Activated CD8-positive, alpha-beta memory T cell treated with anti-CD3 and anti-CD28 coated beads for 36 hours (primary cell): ENCODE data around the gene RPS14. TPM values are rescaled to one million over a fixed set of nuclear protein-coding genes. Genes with fewer than 3 reads are reported as not detected.

ENCODE experiments used
- CTCF ChIA-PET: fragments of 350-600 bp; sonication (Branson Sonifier 250); formaldehyde crosslinking; loops from one replicate; lab custom pipeline; 2021; ENCODE audit warnings: antibody characterized with exemption; lab: Charles Lee
- POLR2A ChIA-PET: fragments of 350-600 bp; sonication (Branson Sonifier 250); formaldehyde crosslinking; loops from one replicate; lab custom pipeline; 2021; ENCODE audit warnings: antibody characterized with exemption; lab: Charles Lee
- total RNA-seq, 2 experiments: library from RNA; stranded (reverse); gene quantifications; one replicate each; pipeline ENCODE4 v1.2.3, GENCODE V29; 2021

RPS14 gene
- total RNA-seq, 2 experiments from 2014 or later, result 2,762 to 2,830 TPM

DNA sequence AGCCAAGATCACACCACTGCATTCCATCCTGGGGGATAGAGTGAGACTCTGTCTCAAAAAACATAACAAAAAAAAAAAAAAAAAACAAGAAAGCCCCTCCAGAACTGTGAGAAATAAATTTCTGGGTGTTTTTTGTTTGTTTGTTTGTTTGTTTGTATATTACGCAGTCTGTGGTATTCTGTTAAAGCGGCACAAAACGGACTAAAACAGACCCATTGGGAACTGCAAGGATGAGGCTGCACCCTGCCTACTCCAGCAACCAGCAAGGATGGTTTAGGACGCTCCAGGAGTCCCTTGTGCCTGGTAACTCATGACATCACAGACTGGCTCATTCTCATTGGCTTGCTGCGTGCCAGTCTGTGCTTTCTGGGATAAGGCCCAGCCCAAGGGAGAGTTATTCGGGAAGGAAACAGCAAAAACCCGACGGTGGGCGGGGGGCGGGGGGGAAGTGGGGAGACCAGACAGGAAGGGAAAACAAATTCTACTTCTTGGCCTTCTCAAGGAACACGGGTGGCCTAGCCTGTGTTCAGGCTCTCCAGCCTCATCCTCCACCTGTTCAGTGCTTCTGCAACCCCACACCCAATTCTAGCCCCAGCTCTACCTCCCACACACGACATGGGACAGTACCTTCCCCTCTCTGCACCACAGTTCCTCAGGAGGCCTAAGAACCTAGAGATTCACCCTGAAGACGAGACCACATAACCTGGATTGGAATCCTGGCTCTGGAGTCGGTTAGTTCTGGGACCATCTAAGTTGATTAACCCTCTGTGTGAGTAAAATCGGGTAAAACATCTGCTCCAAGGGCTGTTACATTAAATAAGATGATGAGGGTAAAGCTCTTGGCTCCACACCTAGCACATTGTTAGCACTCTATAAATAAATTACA lies 39.7 kb downstream of the RPS14 start:
- CTCF ChIA-PET, result interaction anchor here (0.7 to 5.1 kb wide), 2 partner anchors 25 to 59 kb away, joined by 3 to 29 read pairs; no protein-coding TSS in a partner anchor

DNA sequence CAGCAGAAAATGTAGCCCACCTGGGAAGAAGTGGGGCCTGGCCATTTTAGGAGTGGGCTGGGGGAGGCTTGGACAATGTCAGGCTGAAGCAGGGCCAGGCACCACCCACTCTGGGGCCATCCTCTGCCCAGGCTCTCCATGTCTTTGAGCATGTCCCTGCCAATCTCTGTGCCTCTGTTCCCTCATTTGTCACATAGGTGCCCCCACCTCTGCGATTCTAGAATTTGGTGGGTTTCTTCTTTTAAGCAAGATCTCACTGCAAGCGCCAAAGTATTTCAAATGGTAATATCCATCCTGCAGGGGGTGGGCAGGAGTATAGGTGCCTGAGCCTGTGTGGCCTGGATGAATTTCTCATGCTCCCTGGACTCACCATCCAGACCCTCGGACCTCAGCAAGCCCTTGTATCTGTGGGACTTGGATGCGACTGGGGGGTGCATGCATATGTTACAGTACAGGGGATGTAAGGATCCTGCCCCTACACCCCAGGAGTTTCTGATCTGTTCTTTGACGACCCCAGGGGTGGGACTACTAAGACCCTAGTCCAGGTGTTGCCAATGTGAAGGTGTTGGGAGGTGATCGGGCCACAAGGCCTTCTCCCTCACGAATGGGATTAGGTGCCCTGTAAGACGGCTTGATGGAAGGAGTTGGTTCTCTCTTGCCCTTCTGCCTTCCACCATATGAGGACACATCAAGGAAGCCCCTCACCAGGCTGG lies 41.2 kb downstream of the RPS14 start:
- POLR2A ChIA-PET, result no interaction called here

More for the DNA sequence above, 39.7 kb downstream of the RPS14 start:
- POLR2A ChIA-PET, result interaction anchor here (0.5 to 2.0 kb wide), 3 partner anchors 9 to 292 kb away, joined by 3 to 11 read pairs (median 4); partner anchors contain the start of gene RPS14

DNA sequence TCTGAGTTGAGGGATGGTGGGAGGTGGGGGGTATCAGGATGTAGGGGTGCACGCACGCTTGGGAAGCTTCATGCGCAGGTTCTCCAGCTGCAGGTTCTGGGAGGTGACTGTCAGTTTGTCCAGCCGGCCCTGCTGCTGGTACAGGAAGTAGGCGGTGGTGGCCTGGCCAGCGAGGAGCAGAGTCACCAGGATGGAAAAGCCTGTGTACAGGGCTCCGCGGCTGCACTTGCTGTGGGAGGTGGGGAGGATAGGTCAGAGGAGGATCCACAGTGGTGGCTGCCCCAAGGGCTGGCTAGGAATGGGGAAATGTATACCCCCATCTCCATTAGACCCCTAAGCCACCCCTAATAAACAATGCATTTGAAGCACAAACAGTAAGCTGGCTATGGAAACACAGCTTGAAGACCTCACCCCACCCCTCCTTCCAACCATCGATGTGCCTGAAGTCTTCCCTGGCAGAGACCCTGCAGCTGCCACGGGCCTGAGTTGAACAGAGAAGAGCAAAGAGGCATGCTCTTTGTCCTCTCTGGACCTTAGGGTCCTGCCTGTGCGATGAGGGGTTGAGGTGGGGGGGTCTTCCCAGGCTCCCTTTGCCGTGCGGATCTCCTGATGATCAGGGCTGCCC lies 42.3 kb downstream of the RPS14 start:
- POLR2A ChIA-PET, result no interaction called here
- CTCF ChIA-PET, result no interaction called here

More for the DNA sequence above, 41.2 kb downstream of the RPS14 start:
- CTCF ChIA-PET, result no interaction called here

DNA sequence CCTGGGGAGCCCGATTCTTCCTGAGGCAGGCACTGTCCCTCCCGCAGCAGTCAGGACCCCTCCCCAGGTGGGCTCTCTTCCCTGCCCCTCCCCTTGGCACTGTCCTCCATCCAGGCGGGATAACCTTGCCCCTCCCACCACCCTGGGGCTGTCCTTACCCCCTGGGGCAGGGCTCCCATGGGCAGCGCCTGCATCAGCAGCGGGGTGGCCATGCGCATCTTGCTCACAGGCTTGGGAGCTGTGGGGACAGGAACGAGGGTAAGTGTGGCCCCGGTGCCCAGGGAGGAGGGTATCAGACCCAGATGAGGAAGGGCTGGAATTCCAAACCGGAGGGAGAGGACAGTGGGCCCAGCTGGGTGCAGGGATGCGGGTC lies 42.8 kb downstream of the RPS14 start:
- ChIA-PET POLR2A (no interaction called here), CTCF (no interaction called here)

DNA sequence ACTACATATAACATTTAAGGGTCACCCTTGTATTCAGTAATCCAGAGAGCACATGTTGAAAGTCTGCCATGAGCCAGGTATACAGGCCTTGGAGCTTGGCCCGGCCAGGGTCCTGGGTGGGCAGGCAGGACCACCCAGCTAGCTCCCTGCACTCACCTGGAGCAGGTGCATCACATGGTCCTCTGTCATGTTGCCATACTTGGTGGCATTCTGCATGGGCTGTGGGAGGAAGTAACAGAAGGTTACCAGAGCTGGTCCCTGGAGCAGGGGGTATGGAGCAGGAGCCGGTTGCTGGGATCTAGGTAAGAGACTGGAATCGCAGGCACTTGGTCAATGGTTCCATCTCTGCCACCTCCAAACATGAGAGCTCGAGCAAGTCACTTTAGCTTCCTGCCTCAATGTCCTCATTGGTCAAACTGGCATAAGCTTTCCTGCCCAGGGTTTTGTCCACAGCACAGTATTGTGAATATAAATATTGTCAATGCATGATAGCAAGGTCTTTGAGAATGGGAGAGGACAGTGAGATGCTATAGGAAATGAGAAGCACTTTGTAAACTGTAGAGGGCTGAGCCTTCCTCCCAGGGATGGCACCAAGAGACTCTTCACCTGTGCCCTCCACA lies 43.3 kb downstream of the RPS14 start:
- ChIA-PET CTCF (no interaction called here), POLR2A (no interaction called here)

DNA sequence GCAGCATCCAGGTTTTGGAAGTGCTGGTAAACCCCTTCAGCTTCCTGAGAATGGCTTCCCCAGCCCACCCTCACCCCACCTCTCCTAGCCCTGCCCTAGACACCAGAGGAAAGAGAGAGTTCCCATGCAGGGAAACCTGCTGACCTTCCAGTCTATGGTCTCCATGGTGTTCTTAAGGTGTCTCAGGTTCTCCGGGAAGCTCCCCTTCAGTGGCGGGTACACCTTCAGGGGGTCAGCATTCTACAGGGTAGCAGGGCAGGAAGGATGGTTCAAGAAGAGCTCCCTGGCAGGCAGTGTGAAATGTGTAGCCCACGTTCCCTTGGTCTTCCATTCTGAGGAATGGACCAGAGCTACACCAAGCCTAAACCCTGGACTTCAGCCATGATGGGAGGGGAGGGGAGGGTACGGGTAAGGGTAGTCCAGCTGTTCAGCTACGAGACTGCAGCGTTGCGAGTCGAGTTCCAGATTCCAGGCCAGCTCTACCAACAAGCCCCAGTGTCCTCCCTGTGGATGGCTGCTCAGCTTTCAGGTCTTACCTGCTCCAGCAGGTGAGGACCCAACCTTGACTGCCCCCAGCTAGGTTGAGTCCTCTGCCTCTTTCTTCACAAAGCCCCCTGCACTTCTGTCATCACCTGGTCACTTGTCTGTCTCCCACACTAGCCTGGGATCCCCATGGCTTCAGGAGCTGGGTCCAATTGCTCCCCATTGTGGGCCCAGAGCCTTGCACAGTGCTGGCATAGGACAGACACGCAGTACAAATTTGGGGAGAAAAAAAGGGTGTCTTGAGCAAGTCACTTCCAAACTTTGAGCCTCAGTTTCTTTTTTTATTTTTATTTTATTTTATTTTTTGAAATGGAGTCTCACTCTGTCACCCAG lies 44.4 kb downstream of the RPS14 start:
- ChIA-PET CTCF (interaction anchor here (1.7 to 1.8 kb wide), 2 partner anchors 31 to 45 kb away, joined by 5 to 6 read pairs; partner anchors contain the start of gene RPS14), POLR2A (interaction anchor here (1.0 kb wide), 1 partner anchor 445 kb away, joined by 5 read pairs; no protein-coding TSS in a partner anchor)

DNA sequence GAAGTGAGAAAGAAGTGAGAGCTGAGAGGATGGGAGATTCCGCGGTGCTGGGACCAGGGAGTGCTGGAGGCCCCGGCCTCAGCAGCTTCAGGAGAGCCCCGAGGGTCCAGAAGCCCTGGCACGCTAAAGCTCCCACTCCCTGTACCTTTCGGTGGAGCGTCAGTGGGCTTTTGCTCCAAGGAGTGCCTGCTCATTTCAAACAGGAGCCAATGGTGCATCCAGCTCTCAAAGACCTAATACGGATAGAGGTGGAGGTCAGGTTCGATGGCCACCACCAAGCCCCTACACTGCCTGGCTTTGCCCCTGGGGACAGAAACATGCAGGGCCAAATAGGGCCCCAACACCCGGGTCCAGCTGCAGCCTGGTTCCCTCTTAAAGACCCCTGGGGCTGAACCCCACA lies 45.0 kb downstream of the RPS14 start:
- ChIA-PET POLR2A (interaction anchor here (1.0 kb wide), 1 partner anchor 444 kb away, joined by 5 read pairs; no protein-coding TSS in a partner anchor), CTCF (interaction anchor here (1.7 to 1.8 kb wide), 2 partner anchors 32 to 45 kb away, joined by 5 to 6 read pairs; partner anchors contain the start of gene RPS14)

DNA sequence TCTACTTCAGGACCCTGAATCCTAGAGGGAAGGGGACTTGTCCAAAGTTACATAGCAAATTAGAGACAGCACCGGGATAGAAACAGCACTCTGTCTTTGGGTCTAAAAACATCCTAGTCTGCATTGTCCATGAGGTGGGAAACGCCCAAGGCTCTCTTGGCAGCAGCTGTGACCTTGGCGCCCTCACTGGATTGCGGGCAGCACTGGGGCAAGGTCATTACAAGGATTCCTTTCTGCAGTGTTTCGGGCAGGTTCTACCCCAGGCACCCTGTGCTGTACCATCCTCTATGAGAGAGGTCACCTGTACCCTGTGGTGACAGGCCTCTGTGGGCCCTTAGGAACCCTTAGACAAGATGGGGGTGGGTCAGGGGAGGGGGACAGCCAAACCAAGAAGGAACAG lies 45.4 kb downstream of the RPS14 start:
- POLR2A ChIA-PET, result no interaction called here
- CTCF ChIA-PET, result interaction anchor here (1.7 to 1.8 kb wide), 2 partner anchors 32 to 46 kb away, joined by 5 to 6 read pairs; partner anchors contain the start of gene RPS14

DNA sequence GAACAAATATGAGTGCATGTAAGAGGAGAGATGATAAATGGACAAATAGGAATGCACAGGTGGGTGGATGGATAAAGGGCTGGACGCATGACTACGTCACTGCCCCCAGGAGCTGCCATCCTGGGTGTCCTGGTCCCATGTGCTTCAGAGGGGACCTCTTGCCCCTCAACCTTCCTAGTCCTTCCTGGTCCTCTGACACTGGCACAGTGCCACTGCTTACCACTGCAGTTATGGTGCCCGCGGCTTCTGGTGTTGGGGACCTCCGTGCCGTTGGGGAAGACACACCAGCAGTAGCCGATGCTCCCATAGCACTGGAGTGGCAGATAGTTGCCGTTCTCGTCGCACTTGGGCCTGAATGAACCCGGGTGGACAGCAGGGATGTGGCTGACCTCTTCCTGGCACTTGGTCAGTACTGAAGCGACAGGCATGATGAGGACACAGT lies 46.6 kb downstream of the RPS14 start:
- POLR2A ChIA-PET, result no interaction called here
- CTCF ChIA-PET, result no interaction called here

DNA sequence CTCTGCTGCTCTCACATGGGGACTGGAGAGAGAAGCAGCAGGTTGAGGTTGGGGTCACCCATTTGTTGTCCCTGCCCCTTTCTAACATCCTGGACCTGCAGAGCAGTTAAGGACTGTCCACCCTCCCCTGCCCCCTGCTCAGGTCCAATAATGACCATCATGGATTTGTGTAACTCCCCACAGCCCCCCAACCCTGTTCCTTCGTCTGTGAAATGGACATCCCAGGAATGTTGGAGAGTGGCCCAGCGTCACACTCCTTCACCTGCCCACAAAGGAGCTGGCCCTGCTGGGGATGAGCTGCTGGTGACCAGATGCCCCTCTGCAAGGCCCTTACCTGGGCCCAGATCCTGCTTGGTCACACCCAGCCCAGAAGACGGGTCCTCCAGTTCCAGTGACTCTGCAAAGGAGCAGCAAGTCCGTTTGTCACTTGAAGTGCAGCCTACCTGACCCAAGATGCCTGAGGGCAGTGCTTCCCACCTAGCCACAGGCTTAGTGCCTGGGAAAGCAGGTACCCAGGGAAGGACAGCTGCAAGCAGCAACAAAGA lies 47.2 kb downstream of the RPS14 start:
- CTCF ChIA-PET, result no interaction called here
- POLR2A ChIA-PET, result no interaction called here

DNA sequence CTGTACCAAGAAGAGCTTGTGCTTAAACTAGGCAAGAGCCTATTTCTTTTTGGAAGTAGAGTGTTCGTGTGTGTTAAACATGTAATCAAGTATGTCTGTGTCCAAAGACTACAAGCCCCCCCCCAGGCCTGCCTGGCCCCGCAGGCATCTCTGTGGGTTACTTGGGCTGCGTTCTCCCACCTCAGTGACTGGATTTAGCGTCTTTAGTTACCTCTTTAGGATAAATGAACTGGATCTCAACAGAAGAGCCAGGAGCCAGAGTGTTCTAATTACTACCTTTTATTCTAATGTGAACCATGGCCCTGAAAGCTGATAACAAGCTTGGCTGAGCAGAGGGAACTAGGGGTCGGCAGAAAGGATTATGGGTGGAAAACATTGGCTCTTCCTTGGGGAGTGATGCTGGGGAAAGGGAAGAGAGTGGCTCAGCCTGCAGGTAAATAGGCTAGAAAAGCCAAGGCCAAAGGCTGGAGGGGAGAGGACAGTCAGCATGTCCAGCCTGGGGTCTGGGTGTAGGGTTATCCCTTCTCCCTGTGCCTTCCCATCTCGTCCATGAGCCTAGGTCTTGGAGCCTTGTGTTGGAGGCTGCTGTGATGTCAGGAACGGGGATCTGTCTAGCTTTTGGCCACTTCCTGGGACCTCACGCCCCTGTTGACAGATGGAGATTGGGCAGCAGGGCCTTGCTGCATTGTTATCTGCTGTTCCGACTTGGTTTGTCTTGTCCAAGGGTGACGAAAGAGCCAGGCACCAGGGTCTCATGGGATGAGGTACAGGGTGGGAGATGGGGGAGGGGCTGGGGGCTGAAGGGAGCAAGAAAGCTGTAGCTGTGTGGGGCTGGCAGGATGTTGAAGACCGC lies 47.9 kb downstream of the RPS14 start:
- POLR2A ChIA-PET, result no interaction called here
- CTCF ChIA-PET, result interaction anchor here (1.0 to 1.3 kb wide), 2 partner anchors 11 to 48 kb away, joined by 3 to 6 read pairs; no protein-coding TSS in a partner anchor

DNA sequence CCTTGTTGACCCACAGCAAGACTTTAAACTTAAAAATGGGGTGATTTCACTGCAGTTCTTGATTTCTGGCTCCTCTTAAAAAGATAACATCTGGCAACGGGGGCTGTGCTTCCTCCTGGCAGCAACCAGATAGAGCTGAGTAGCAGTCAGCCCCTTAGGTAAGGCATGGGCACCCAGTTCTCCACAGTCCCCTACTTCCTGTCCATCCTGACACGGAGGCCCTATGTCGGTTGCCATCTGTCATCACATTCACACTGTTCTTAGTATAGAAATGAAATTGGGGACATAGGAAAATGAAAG lies 48.5 kb downstream of the RPS14 start:
- CTCF ChIA-PET, result interaction anchor here (1.0 to 1.3 kb wide), 2 partner anchors 10 to 49 kb away, joined by 3 to 6 read pairs; no protein-coding TSS in a partner anchor

DNA sequence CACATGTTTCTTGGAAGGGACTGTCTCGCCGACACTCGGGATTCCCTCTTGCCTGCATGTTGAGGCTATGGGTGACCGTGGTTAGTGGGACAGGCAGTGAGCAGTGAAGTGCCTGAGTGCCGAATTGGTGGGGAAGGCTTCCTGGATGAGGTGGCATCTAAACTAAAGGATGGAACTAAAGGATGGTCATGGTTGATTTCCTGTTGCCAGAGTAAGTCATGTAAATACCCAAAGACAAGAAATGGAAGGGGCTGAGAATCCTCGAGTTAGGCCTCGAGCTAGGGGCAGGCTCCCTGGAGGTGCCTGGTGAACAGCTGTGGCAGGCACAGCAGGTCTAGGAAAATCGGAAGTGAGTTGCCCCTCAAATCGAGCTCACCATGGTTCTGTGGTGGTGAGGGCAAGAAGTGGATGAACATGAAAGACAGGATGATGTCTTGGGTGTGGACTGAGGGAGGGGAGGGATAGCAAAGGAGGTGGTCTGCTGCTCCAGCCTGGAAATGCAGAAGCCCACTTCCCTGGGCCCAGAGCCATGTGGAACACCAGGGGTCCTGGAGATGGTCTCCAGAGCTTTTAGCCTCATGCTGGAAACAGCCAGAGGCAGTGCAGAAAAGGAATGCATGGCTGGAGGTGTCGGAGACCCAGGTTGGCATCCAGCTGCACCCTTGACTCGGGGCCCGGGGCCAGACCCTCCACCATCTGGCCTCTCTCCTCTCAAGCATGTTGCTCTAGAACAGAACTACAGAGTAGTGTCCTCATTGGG lies 49.0 kb downstream of the RPS14 start:
- CTCF ChIA-PET, result interaction anchor here (1.0 to 4.1 kb wide), 3 partner anchors 9 to 50 kb away, joined by 3 to 25 read pairs (median 6); no protein-coding TSS in a partner anchor
- POLR2A ChIA-PET, result interaction anchor here (0.8 kb wide), 1 partner anchor 10 kb away, joined by 3 read pairs; no protein-coding TSS in a partner anchor

More for the DNA sequence above, 48.5 kb downstream of the RPS14 start:
- POLR2A ChIA-PET, result interaction anchor here (0.8 kb wide), 1 partner anchor 10 kb away, joined by 3 read pairs; no protein-coding TSS in a partner anchor

DNA sequence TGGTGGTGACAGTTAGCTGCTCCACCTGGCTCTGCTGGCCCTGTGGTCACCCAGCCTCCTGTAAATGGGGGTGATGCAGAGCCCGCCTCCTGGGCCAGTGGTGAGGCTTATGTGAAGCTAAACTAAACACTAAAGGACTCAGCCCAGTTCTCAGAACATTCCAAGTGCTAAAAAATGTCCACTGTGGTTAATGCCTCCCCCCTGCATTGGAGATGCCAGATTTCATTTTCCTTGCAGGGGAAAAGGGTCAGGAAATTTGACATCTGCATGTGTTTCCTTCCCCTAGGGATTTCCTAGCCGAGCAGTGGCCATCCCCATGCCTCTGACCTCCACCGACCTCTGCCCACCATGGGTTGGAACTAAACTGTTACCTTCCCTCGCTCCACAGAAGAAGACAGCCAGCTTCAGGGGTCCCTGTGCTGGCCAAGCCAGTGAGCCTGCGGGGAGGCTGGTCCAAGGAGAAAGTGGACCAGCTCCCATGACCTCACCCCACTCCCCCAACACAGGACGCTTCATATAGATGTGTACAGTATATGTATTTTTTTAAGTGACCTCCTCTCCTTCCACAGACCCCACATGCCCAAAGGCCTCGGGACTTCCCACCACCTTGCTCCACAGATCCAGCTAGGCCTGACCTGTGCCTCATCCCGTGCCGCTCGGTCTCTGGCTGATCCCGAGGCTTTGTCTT lies 49.9 kb downstream of the RPS14 start:
- CTCF ChIA-PET, result interaction anchor here (0.6 to 4.1 kb wide), 5 partner anchors 18 to 87 kb away, joined by 3 to 25 read pairs (median 3); no protein-coding TSS in a partner anchor
- POLR2A ChIA-PET, result interaction anchor here (0.8 to 1.5 kb wide), 2 partner anchors 12 to 41 kb away, joined by 3 to 4 read pairs; no protein-coding TSS in a partner anchor
